Embryonic facial prominence (tissue), 1 donor: Measurements from ENCODE around the gene AMHR2.

ENCODE experiments used
- DNase-seq: peaks from one replicate; pipeline ENCODE4 v3.0.0-alpha.2; 2016; ENCODE audit errors: extremely low spot score

Gene AMHR2

DNA sequence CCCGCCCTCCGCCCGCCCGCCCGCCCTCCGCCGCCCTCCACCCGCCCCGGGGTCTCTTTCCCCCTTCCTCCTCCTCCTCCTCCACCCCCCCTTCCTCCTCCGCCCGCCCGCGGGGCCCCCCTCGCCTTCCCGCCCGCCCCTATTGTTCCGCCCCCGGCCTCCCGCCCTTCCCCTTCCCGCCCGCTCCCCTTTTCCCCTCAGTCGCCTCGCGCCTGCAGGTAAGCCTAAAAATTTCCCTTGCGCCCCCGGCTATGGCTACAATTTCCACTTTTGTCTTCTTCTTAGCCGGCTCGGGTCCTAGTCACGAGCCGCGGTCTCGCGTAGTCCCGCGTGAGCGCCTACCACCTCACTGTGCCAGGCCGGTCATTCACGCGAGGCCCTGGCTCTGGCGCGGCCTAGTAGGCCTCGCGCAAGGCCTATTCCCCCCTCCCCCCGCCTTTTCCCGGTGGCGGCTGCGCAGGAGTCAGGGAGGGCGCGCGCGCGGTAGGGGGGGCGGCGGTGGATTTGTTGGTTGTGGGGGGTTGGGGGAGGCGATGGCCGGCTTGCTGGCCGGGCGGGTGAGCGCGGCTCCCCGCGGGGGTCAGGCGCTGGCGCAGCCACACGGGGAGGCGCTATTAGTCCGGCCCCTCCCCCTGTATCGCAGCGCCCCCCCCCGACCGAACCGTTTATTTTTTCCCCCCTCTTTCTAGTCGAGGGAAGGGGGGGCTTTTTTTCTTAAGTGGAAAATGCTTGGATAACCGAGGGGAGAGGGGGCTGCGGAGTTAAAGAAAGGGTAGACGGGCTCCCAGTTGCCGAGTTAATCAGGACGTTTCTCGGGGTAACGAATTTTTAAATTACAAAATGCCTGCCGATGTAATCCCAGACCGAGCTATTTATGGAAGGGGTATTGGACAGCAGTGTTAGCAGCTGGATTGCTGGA is 28.8 kb downstream of the AMHR2 start:
- DNase-seq: peak; percentile 86

- no peak for DNase-seq
These were observed 30.4 kb downstream of the AMHR2 start for GRCh38 chr12:53453953-53454640.

DNA sequence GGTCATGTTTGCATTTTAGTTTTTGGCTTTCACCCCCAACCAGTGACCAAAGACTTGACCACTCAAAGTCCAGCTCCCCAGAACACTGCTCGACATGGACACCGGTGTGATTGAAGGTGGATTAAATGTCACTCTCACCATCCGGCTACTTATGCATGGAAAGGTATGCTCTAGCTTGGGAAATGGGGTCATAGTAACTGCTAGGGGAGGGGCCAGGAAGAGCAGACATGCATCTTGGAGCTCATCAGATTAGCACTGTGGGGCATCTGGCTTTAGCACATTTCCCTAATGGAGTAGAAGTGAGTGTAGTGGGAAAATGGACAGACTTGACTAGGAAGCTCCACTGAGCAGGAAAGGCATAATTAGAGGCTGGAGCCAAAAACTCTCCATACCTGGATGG is 31.1 kb downstream of the AMHR2 start:
- no peak for DNase-seq

DNA sequence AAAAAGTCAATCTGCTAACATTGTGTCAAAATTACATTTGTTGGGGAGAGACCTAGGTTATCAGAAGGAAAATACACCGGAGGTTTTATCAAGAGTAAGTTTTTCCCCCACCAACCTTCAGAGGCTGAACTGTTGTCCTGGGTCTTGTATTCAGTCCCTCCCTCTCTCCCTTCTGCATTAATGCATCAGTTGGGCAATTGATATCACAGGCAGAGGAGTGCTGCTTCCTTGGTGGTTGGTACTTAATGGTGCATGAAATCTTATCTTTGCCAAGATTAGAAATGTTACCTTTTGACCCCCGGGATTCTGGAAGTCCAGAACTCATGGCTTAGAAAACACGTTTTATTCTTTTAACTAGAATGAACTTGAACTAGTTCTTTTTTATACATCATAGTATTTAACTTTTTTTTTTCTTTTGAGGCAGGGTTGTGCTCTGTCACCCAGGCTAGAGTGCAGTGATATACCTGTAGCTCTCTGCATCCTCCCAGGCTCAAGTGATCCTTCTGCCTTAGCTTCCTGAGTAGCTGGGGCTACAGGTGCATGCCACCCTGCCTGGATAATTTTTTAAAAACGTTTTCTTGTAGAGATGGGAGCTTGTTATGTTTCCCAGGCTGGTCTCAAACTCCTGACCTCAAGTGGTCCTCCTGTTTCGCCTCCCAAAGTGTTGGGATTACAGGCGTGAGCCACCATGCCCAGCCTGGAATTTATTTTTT is 33.2 kb downstream of the AMHR2 start:
- DNase-seq: no peak

GRCh38 chr12:53459097-53459496 is 35.4 kb downstream of the AMHR2 start:
- no peak for DNase-seq

DNA sequence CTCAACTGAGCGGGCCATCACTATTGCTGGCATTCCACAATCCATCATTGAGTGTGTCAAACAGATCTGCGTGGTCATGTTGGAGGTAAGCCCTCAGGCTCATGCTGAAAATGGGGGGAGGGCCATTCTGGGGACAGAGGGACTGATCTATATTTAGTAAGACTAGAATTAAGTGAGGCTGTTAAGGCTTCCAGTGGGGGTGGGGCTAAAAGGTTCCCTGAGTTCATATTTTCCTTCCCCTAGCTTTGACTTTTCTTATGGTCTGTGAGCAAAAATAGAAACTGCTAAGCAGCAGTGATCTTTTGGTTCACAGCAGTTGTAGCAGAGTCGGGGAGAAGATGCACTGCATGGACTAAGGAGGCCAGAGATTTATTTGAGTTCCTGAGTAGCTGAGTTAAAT is 37.4 kb downstream of the AMHR2 start:
- DNase-seq: no peak

DNA sequence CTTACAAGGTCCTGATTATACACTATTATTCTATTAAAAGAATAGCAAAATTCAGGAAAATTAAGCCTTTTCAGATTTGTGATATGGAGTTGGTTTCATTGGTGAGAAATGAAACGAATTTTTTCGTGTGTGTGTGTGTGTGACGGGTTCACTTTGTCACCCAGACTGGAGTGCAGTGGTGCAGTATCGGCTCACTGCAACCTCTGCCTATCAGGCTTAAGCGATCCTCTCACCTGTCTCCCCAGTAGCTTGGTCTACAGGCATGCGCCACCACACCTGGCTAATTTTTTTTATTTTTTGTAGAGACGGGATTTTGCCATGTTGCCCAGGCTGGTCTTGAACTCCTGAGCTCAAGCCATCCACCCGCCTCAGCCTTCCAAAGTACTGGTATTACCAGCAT is 37.9 kb downstream of the AMHR2 start:
- no peak for DNase-seq

DNA sequence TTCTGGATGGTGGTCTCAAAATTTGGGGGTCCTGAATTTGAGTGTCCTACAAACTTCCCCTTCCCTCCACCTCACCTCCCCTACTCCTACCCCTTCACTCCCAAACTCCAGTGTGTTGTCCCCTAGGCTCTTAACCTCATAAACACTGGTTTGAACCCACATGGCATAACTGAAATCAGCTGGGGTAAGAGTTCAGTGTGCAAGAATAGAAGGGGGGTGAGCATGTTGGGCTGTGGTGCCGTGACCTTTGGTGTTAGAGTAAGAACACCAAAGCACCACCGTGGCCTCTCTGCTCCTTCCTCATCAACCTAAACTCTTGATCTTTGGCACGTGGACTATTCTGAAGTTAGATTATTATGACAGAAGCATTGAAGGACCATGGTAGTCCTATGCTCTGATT is 39.3 kb downstream of the AMHR2 start:
- DNase-seq: no peak

- DNase-seq: no peak
These were observed 40.3 kb downstream of the AMHR2 start for GRCh38 chr12:53463802-53464560.

- no peak for DNase-seq
These were observed 41.2 kb downstream of the AMHR2 start for GRCh38 chr12:53464685-53465418.

- no peak for DNase-seq
These were observed 42.0 kb downstream of the AMHR2 start for GRCh38 chr12:53465679-53466078.

GRCh38 chr12:53466640-53467039 is 43.0 kb downstream of the AMHR2 start:
- no peak for DNase-seq

- DNase-seq: no peak
These were observed 43.4 kb downstream of the AMHR2 start for GRCh38 chr12:53467082-53467481.

DNA sequence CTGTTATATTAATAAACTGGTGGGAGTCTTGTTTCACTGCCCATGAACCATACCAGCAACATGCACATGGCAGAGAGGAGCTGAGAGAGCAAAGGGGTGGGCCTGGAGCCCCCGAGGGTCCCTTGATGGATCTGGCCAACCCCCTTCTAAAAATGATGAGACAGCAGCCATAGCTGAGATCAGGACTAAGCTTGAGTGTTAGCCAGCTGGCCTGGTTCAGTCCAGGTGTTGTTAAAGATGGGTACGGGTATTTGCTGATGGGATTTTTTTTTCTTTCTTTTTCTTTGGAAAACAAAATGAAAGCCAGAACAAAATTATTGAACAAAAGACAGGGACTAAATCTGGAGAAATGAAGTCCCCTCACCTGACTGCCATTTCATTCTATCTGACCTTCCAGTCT is 44.2 kb downstream of the AMHR2 start:
- DNase-seq: no peak

DNA sequence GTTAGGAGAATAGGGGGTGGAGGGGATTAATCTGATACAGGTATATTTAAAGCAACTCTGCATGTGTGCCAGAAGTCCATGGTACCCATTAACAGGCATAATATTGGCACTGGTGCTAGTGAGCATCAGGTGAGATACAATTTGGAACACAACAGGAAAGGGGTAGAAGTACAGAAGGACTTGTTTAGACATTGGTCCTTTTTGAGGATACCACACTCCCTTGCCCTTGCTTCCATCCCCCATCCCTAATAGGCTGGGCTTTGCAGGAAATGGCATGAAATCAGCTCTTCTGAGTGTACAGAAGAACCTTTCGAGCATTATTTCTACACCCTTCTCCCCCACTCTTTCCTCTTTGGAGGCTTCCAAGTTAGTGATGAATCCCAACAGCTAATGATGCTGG is 44.6 kb downstream of the AMHR2 start:
- no peak for DNase-seq

- no peak for DNase-seq
These were observed 48.5 kb downstream of the AMHR2 start for GRCh38 chr12:53472056-53472582.

DNA sequence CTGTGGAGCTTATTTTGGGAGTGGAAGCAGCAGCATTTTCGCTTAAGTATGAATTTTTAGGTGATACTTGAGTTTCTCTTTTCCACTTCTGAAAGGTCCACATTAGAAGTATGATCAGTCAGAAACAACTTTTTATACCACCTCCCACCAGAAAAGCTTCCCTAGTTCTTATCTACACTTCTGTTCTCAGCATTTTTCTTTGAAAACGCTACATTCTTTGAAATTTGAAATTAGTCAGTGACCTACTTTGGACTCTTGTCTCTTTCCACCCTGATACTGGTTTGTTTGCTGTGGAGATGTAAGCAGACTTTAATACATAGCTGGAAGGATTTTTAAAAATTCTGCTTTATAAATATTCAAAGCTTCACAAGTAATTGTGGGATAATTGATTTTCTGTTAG is 50.4 kb downstream of the AMHR2 start:
- DNase-seq: no peak

DNA sequence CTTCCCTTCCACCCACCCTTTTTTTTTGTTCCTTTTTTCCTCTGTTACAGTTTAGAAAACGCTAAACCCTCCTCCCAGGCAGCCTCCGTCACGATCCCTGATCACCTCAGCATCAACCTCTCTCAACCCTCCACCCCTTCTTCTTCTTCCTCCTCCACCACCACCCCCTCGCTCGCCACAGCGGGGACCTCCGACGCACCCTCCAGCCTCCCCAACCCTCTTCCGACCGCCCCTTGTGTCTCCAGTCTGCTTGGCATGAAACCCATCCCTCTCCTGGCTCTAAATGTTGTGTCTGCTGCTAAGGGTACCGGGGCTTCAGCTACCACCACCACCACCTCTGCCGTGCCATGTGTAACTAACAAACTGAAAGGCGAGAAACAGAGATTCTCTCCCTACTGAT is 51.2 kb downstream of the AMHR2 start:
- no peak for DNase-seq

- no peak for DNase-seq
These were observed 53.1 kb downstream of the AMHR2 start for GRCh38 chr12:53476769-53477209.

DNA sequence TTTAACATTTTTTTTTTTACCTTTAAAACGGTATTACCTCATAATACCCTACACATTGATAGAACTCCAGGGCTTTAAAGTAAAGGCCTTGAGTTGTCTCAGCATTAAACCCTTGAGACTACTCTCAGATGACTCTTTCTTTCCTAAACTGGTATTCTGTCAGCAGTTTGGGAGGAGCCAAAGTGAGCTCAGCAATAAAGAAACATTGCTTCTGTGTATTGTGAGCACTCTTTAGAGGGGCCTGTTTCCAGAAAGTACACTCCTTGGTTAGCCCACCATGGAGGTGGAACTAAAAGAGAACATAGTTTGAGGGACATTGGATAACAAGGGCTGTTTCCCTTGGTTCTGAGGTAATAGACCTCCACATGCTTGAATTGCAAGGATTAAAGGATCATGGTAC is 55.2 kb downstream of the AMHR2 start:
- no peak for DNase-seq

DNA sequence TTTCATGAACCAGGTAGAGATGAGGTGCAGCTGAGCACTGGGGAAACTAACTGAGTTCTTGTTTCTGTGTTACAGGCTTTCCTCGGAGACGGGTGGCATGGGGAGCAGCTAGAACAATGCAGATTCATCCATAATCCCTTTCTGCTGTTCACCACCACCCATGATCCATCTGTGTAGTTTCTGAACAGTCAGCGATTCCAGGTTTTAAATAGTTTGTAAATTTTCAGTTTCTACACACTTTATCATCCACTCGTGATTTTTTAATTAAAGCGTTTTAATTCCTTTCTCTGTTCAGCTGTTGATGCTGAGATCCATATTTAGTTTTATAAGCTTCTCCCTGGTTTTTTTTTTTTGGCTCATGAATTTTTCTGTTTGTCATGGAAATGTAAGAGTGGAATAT is 55.7 kb downstream of the AMHR2 start:
- no peak for DNase-seq
